ENCODE measurements around the gene TTC36. TPM values are rescaled to one million over a fixed set of nuclear protein-coding genes. Genes with fewer than 3 reads are reported as not detected.
"Not testable (repeated sequence)": the region's sequence is repeated elsewhere in the genome, so short reads cannot be mapped to it uniquely, and the experiment has no call there.

The TTC36 gene
- 1 to 10 TPM in 1 of 2 donors, not detected in 1; 1.2 TPM for total RNA-seq
- long read RNA-seq, result 0 reads

DNA sequence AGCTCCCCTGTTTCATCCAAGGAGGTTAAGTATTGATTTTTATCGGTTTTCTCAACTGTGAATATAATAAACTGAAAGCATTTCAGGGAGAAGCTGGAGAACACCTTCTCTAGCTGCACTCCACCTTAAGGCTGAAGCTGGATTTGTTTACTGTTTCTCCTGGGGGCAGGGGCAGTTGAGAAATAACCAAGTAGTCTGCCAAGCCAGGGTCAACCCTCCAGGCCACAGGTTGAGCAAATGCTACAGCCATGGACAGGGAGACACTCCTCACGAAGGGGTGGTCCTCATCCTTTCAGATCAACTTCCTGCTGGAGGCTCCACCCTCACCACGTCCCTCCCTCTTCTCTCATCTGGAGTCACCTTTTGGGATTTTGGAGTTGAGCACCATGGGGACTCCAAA lies at the start of gene TTC36:
Gene TTC36, plus strand, starts transcription at position 366 of the 400 bp plus-strand sequence. Its CDS starts 21 bp downstream, at position 387.
- DNase-seq (no peak), ATAC-seq (no peak)
- intact Hi-C loops (cut with DNase I), result no loop called here

GRCh38 chr11:118481238-118481637 lies 46.0 kb upstream of the TTC36 start:
- not testable (repeated sequence) for DNase-seq, ATAC-seq
- intact Hi-C loops (cut with DNase I), result loop anchor here in 1 of 2 donors (10.0 kb wide), 1 partner anchor 286 kb away; no protein-coding TSS in a partner anchor

- ATAC-seq, result no peak
- intact Hi-C loops (cut with DNase I), result loop anchor here in 1 of 2 donors (10.0 kb wide), 1 partner anchor 290 kb away; no protein-coding TSS in a partner anchor
Measured at GRCh38 chr11:118484405-118484804, 42.9 kb upstream of the TTC36 start.

DNA sequence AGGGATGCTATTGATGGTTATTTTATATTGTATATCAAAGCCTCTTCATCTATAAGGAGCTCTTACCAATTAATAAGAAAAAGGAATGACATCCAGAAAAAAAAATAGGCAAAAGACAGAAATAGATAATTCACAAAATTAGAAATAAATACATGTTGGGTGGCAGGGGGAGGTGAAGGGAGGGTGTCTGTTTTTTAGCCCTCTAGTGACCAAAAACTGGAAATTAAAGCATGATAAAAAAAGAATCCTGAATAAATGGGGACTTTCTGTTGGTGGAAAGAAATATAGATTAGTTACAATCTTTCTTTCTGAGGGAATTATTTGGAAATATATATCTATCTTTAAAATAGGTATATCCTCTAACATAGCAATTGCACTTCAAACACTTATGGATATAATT lies 42.0 kb upstream of the TTC36 start:
- intact Hi-C loops (cut with DNase I), result loop anchor here (5.0 to 10.0 kb wide), 2 partner anchors 83 to 290 kb away; partner anchors contain the start of gene ATP5MG (in 2 of the 2)
- DNase-seq (no peak), ATAC-seq (no peak)

More at GRCh38 chr11:118484405-118484804, 42.9 kb upstream of the TTC36 start:
- no peak for DNase-seq

- intact Hi-C loops (cut with DNase I), result loop anchor here (2.0 to 10.0 kb wide), 3 partner anchors 86 to 294 kb away; partner anchors contain the start of gene ATP5MG (in 2 of the 2)
- ATAC-seq, result peak; percentile 65 to 67
- DNase-seq, result peak; percentile 44
Measured at GRCh38 chr11:118488480-118489109, 38.7 kb upstream of the TTC36 start.

GRCh38 chr11:118491041-118491440 lies 36.2 kb upstream of the TTC36 start:
- no peak for ATAC-seq
- no peak for DNase-seq
- intact Hi-C loops (cut with DNase I), result no loop called here

DNA sequence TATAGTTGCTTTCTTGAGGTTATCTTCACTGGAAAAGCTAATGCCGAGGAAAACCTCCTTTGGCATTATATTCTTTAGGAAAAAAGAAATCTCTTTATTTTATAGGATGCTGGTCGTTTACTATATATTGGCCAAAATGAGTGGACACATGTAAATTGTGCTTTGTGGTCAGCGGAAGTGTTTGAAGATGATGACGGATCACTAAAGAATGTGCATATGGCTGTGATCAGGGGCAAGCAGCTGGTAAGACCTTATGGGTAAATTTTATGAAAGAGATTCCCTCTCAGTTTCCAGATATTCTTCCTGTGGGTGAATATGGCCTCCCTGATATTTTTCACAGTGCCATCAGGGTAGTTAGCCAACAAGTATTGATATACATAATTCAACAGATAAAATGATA lies 29.4 kb upstream of the TTC36 start:
- ATAC-seq (no peak), DNase-seq (no peak)
- intact Hi-C loops (cut with DNase I), result no loop called here

- ATAC-seq (peak; percentile 35 to 62), DNase-seq (no peak)
- intact Hi-C loops (cut with DNase I), result no loop called here
Measured at GRCh38 chr11:118503216-118503615, 24.1 kb upstream of the TTC36 start.

- no peak for DNase-seq
- intact Hi-C loops (cut with DNase I), result no loop called here
- no peak for ATAC-seq
Measured at GRCh38 chr11:118511601-118512000, 15.7 kb upstream of the TTC36 start.

DNA sequence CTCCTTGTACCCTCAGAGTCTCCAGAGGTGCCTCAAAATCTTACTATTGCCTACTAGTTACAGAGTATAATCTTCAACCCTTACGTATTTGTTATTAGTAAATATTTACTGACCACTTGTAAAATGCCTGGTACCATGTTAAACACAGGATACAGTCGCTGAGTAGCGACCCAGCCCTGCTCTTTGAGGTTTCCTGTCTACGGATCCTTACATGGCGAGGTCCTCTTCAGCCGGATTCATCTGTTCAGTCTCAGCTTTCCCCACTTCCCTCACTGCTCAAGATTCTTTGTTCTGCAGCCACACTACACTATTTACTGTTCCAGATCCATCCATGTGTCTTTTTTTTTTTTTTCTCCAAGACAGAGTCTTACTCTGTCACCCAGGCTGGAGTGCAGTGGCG lies 13.2 kb upstream of the TTC36 start:
- intact Hi-C loops (cut with DNase I), result no loop called here
- DNase-seq (no peak), ATAC-seq (no peak)

GRCh38 chr11:118519549-118519948 lies 7.7 kb upstream of the TTC36 start:
- intact Hi-C loops (cut with DNase I), result no loop called here
- DNase-seq, result no peak
- ATAC-seq, result no peak

DNA sequence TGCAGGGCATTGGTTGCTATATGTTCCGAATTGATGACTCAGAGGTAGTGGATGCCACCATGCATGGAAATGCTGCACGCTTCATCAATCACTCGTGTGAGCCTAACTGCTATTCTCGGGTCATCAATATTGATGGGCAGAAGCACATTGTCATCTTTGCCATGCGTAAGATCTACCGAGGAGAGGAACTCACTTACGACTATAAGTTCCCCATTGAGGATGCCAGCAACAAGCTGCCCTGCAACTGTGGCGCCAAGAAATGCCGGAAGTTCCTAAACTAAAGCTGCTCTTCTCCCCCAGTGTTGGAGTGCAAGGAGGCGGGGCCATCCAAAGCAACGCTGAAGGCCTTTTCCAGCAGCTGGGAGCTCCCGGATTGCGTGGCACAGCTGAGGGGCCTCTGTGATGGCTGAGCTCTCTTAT lies 5.4 kb upstream of the TTC36 start:
- intact Hi-C loops (cut with DNase I), result no loop called here
- peak; percentile 31 for DNase-seq
- peak; percentile 45 to 55 for ATAC-seq

DNA sequence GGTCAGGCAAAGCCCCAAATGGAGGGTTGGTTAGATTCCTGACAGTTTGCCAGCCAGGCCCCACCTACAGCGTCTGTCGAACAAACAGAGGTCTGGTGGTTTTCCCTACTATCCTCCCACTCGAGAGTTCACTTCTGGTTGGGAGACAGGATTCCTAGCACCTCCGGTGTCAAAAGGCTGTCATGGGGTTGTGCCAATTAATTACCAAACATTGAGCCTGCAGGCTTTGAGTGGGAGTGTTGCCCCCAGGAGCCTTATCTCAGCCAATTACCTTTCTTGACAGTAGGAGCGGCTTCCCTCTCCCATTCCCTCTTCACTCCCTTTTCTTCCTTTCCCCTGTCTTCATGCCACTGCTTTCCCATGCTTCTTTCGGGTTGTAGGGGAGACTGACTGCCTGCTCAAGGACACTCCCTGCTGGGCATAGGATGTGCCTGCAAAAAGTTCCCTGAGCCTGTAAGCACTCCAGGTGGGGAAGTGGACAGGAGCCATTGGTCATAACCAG lies 4.7 kb upstream of the TTC36 start:
- DNase-seq (no peak), ATAC-seq (peak; percentile 67 to 69)

DNA sequence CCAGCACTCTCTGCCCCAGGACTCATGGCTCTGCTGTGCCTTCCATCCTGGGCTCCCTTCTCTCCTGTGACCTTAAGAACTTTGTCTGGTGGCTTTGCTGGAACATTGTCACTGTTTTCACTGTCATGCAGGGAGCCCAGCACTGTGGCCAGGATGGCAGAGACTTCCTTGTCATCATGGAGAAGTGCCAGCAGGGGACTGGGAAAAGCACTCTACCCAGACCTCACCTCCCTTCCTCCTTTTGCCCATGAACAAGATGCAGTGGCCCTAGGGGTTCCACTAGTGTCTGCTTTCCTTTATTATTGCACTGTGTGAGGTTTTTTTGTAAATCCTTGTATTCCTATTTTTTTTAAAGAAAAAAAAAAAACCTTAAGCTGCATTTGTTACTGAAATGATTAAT lies 2.9 kb upstream of the TTC36 start:
- intact Hi-C loops (cut with DNase I), result no loop called here
- no peak for DNase-seq
- no peak for ATAC-seq

More for the DNA sequence above, 4.7 kb upstream of the TTC36 start:
- intact Hi-C loops (cut with DNase I), result no loop called here

GRCh38 chr11:118524757-118525470 lies 2.4 kb upstream of the TTC36 start:
- no peak for ATAC-seq
- no peak for DNase-seq
- intact Hi-C loops (cut with DNase I), result no loop called here

GRCh38 chr11:118526688-118527087 lies 586 bp upstream of the TTC36 start:
- no peak for ATAC-seq
- no peak for DNase-seq
- intact Hi-C loops (cut with DNase I), result no loop called here

DNA sequence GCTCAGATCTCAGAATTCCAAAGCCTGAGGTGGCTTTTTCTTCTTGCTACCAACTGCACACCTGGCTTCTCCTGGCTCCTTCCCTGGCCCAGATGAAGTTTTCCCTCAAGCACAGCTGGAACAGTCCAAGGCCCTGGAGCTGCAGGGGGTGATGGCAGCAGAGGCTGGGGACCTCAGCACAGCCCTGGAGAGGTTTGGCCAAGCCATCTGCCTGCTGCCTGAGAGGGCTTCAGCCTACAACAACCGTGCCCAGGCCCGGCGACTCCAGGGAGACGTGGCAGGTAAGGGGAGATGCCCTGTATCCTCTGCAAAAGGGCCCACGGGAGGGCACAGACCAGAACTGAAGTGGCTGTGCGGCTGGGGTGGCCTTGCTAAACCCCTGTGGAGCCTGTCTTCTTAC lies 1.2 kb downstream of the TTC36 start:
- intact Hi-C loops (cut with DNase I), result no loop called here
- DNase-seq, result no peak
- ATAC-seq, result no peak

DNA sequence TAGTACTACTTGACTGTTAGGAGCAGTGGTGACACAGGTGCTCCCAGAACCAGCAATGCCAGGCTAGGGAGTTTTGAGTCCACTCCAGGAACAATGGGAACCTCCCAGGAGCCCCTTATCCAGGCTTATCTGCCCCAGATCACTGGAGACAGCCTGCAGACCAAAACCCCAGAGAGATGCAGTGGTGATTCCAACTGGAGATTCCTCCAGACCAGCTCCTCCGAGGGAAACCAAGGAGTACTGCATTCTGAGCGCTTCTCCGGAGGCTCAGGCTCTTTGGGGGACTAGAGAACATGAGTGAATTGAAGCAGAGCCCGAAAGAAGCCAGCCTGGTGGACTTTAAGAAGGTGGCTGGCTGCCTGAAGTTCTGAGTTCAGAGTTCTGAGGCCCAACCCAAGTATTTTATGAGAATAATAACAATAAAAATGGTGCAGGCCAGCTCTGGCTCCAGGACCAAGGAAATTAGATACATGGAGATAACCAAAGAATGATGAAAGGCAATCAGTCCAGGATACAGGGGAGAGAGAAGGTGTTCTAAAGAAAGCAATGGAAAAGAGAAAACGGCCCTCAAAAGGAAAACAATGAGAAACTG lies 2.4 kb downstream of the TTC36 start:
- DNase-seq, result no peak
- no peak for ATAC-seq
- intact Hi-C loops (cut with DNase I), result no loop called here

GRCh38 chr11:118530180-118530682 lies 3.0 kb downstream of the TTC36 start:
- intact Hi-C loops (cut with DNase I), result no loop called here
- DNase-seq (no peak), ATAC-seq (peak in 1 of 2 donors; percentile 2)

Data from left cardiac atrium (tissue), 4 donors.